PC-3 (cell line): Measurements from ENCODE around the gene LRSAM1. TPM values are rescaled to one million over a fixed set of nuclear protein-coding genes. Genes with fewer than 3 reads are reported as not detected.
A peak's percentile ranks its signal among the peaks of the same experiment; 100 is the strongest.

Experiments
- ATAC-seq: fragments of 200-7000 bp; cut with Tn5 transposase; 2 replicates; pipeline ENCODE4 v1.9.1; 2020; ENCODE audit warnings: mild to moderate bottlenecking, moderate library complexity
- BruUV-seq: library from RNA; stranded (reverse); fragments of 400-500 nt; replicated peaks from 2 replicates; lab custom pipeline; 2021; lab: Mats Ljungman, UMichigan
- CTCF ChIA-PET: fragments of 300-600 bp; sonication (Branson Sonifier 250); formaldehyde crosslinking; loops from one replicate; lab custom pipeline; 2022; ENCODE audit warnings: antibody characterized with exemption; lab: Charles Lee
- POLR2A ChIA-PET: fragments of 300-600 bp; sonication (Branson Sonifier 250); formaldehyde crosslinking; loops from one replicate; lab custom pipeline; 2022; ENCODE audit warnings: antibody characterized with exemption; ENCODE audit not compliant: unreplicated experiment; lab: Charles Lee
- DNase-seq: peaks from one replicate; pipeline ENCODE4 v3.0.0-alpha.2; 2015
- H2AFZ ChIP-seq: fragments of 300-600 bp; sonication (generic); 2 replicates; pipeline ENCODE4 v1.6.0; 2016; ENCODE audit warnings: antibody characterized with exemption, low read length
- H3F3A ChIP-seq: fragments of 300-600 bp; sonication (generic); one replicate; pipeline ENCODE4 v1.6.0; 2017; ENCODE audit warnings: antibody characterized with exemption, low read length, control low read depth, mild to moderate bottlenecking; ENCODE audit not compliant: unreplicated experiment
- H3K27ac ChIP-seq: fragments of 300-600 bp; sonication (generic); 2 replicates; pipeline ENCODE4 v1.5.1; 2016; ENCODE audit warnings: mild to moderate bottlenecking, low read length
- H3K27me3 ChIP-seq: fragments of 300-600 bp; sonication (generic); 2 replicates; pipeline ENCODE4 v1.6.1; 2016; ENCODE audit warnings: low read length, mixed read lengths
- H3K36me3 ChIP-seq: fragments of 300-600 bp; sonication (generic); 2 replicates; pipeline ENCODE4 v1.6.1; 2016; ENCODE audit warnings: low read depth, mixed run types, low read length, mixed read lengths
- H3K4me1 ChIP-seq: fragments of 300-600 bp; sonication (generic); 2 replicates; pipeline ENCODE4 v1.5.1; 2016; ENCODE audit warnings: low read length; ENCODE audit not compliant: insufficient read depth
- H3K4me2 ChIP-seq: fragments of 300-600 bp; sonication (generic); 2 replicates; pipeline ENCODE4 v1.6.0; 2016; ENCODE audit warnings: low read length
- H3K4me3 ChIP-seq: fragments of 300-600 bp; sonication (generic); 2 replicates; pipeline ENCODE4 v1.5.1; 2016; ENCODE audit warnings: mild to moderate bottlenecking, low read length, mixed read lengths
- H3K79me2 ChIP-seq: fragments of 300-600 bp; sonication (generic); 2 replicates; pipeline ENCODE4 v1.6.1; 2017; ENCODE audit warnings: low read length, mixed read lengths
- H3K9ac ChIP-seq: fragments of 300-600 bp; sonication (generic); 2 replicates; pipeline ENCODE4 v1.6.0; 2016; ENCODE audit warnings: mild to moderate bottlenecking, low read length
- H3K9me2 ChIP-seq: fragments of 300-600 bp; sonication (generic); replicated peaks from 2 replicates; pipeline ENCODE4 v1.6.1; 2016; ENCODE audit warnings: mixed run types, low read length, mixed read lengths
- H3K9me3 ChIP-seq: fragments of 300-600 bp; sonication (generic); 2 replicates; pipeline ENCODE4 v1.6.1; 2016; ENCODE audit warnings: low read length, mixed read lengths
- H4K20me1 ChIP-seq: fragments of 300-600 bp; sonication (generic); 2 replicates; pipeline ENCODE4 v1.6.1; 2016; ENCODE audit warnings: low read length, mixed read lengths
- EZH2 ChIP-seq: fragments of 300-600 bp; sonication (generic); IDR thresholded peaks from one replicate; pipeline ENCODE4 v1.6.1; 2017; ENCODE audit warnings: antibody characterized with exemption, mild to moderate bottlenecking, low read length; ENCODE audit not compliant: unreplicated experiment
- EZH2phosphoT487 ChIP-seq: fragments of 300-600 bp; sonication (generic); IDR thresholded peaks from 2 replicates; pipeline ENCODE4 v1.6.1; 2018; ENCODE audit warnings: mild to moderate bottlenecking, antibody characterized with exemption, low read length, borderline replicate concordance
- intact Hi-C: fragments of 100-400 bp; cut with micrococcal nuclease; formaldehyde crosslinking; loops from 2 replicates; pipeline ENCODE4 v1.9.0; 2023
- total RNA-seq: library from RNA; depleted of rRNA; stranded (reverse); fragments of >200 nt; gene quantifications from 2 replicates; pipeline ENCODE4 v1.2.3, GENCODE V29; 2014
- TF ChIP-seq, protein P1 (sequence below): fragments of 300-600 bp; sonication (generic); conservative IDR thresholded peaks from 2 replicates; pipeline ENCODE4 v1.5.1; 2017; ENCODE audit warnings: antibody characterized with exemption, low read depth, mild to moderate bottlenecking, low read length

The LRSAM1 gene
- total RNA-seq, 1 experiment from 2014 or later, result 9.6 TPM

- Histone ChIP-seq H3K9ac (peak overlapping the region; percentile 40), H3K4me2 (peak overlapping the region; percentile 53), H3K27ac (peak overlapping the region; percentile 89), H3K27me3 (no peaks in the 10 kb centered on the region), H3K9me3 (no peaks in the 10 kb centered on the region), H3K9me2 (no peaks in the 10 kb centered on the region), H3K79me2 (peaks cover 21% of the 10 kb centered on the region; the same call in 1 of the 2 replicates), H2AFZ (no peak overlapping the region), H4K20me1 (no peaks in the 10 kb centered on the region), H3F3A (peaks cover 3% of the 10 kb centered on the region), H3K4me3 (no peak overlapping the region), H3K36me3 (peaks cover 44% of the 10 kb centered on the region), H3K4me1 (peaks cover 45% of the 10 kb centered on the region)
- DNase-seq, result peak; percentile 33
- intact Hi-C loops, result no loop called here
- TF ChIP-seq EZH2phosphoT487 (no peak), EZH2 (no peak)
- TF ChIP-seq, protein P1, sequence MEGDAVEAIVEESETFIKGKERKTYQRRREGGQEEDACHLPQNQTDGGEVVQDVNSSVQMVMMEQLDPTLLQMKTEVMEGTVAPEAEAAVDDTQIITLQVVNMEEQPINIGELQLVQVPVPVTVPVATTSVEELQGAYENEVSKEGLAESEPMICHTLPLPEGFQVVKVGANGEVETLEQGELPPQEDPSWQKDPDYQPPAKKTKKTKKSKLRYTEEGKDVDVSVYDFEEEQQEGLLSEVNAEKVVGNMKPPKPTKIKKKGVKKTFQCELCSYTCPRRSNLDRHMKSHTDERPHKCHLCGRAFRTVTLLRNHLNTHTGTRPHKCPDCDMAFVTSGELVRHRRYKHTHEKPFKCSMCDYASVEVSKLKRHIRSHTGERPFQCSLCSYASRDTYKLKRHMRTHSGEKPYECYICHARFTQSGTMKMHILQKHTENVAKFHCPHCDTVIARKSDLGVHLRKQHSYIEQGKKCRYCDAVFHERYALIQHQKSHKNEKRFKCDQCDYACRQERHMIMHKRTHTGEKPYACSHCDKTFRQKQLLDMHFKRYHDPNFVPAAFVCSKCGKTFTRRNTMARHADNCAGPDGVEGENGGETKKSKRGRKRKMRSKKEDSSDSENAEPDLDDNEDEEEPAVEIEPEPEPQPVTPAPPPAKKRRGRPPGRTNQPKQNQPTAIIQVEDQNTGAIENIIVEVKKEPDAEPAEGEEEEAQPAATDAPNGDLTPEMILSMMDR, result no peak
- POLR2A ChIA-PET, result no interaction called here
- CTCF ChIA-PET, result no interaction called here
- ATAC-seq, result peak; percentile 14
- BruUV-seq, result no TSS peak
Observed at GRCh38 chr9:127520941-127521918, 69.9 kb downstream of the LRSAM1 start.

DNA sequence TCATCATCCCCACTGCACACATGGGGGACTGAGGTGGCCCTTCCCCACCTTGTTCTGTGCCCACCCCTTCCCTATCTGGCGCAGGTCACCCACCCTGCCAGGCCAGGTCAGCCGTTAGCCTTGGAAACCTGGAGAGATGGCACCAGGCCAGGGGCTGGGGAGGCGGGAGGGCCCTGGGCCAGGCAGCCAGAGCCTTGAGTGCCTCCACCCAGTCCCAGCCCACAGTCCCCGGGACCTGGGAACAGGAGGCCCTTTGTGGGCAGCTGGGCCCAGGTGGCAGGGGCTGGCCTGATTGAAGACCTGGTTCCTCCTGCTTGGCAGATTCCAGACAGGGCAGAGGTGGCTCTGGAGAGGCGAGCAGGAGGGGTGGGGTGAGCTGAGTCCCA, 70.6 kb downstream of the LRSAM1 start:
- Histone ChIP-seq H3K79me2 (peaks cover 21% of the 10 kb centered on the region; the same call in 1 of the 2 replicates), H3K27ac (peak overlapping the region; percentile 89), H2AFZ (no peak overlapping the region), H3K27me3 (no peaks in the 10 kb centered on the region), H4K20me1 (no peaks in the 10 kb centered on the region), H3K9me3 (no peaks in the 10 kb centered on the region), H3K4me1 (peaks cover 45% of the 10 kb centered on the region), H3K4me2 (peak overlapping the region; percentile 53; the same call in 1 of the 2 replicates), H3K4me3 (no peak overlapping the region), H3K36me3 (peaks cover 51% of the 10 kb centered on the region), H3F3A (peaks cover 3% of the 10 kb centered on the region), H3K9ac (peak overlapping the region; percentile 40), H3K9me2 (no peaks in the 10 kb centered on the region)
- TF ChIP-seq EZH2phosphoT487 (no peak), EZH2 (no peak)
- TF ChIP-seq, protein P1, result no peak
- CTCF ChIA-PET, result interaction anchor here (0.5 kb wide), 1 partner anchor 51 kb away, joined by 9 read pairs; no protein-coding TSS in a partner anchor
- no TSS peak for BruUV-seq
- POLR2A ChIA-PET, result no interaction called here
- intact Hi-C loops, result no loop called here
- ATAC-seq (peak; percentile 47), DNase-seq (peak; percentile 59)
